A204.1 (cell line): Measurements from ENCODE around the gene MYRIP.

Source experiments
- FAIRE-seq: peaks from 2 replicates; lab custom pipeline; 2012; peaks lifted over from hg19 to GRCh38; lab: Jason Lieb, UNC

Gene MYRIP

GRCh38 chr3:39910135-39910534, 100.7 kb downstream of the MYRIP start:
- no peak for FAIRE-seq

GRCh38 chr3:39910826-39911464, 101.5 kb downstream of the MYRIP start:
- no peak for FAIRE-seq

- no peak for FAIRE-seq
These were observed 102.3 kb downstream of the MYRIP start for GRCh38 chr3:39911465-39912309.

GRCh38 chr3:39915027-39915426, 105.6 kb downstream of the MYRIP start:
- FAIRE-seq, result no peak

- no peak for FAIRE-seq
These were observed 107.8 kb downstream of the MYRIP start for GRCh38 chr3:39917065-39917773.

GRCh38 chr3:39919281-39919680, 109.9 kb downstream of the MYRIP start:
- FAIRE-seq, result no peak

- no peak for FAIRE-seq
These were observed 110.9 kb downstream of the MYRIP start for GRCh38 chr3:39920271-39920670.

- FAIRE-seq, result no peak
These were observed 118.1 kb downstream of the MYRIP start for GRCh38 chr3:39927479-39927878.

GRCh38 chr3:39933986-39934693, 124.7 kb downstream of the MYRIP start:
- FAIRE-seq, result no peak

- FAIRE-seq, result no peak
These were observed 125.3 kb downstream of the MYRIP start for GRCh38 chr3:39934696-39935095.

- no peak for FAIRE-seq
These were observed 125.9 kb downstream of the MYRIP start for GRCh38 chr3:39935261-39935660.

GRCh38 chr3:39936848-39937247, 127.4 kb downstream of the MYRIP start:
- FAIRE-seq, result no peak

GRCh38 chr3:39937315-39937714, 127.9 kb downstream of the MYRIP start:
- FAIRE-seq, result no peak

GRCh38 chr3:39937874-39938273, 128.5 kb downstream of the MYRIP start:
- no peak for FAIRE-seq

GRCh38 chr3:39941931-39942330, 132.5 kb downstream of the MYRIP start:
- no peak for FAIRE-seq

- FAIRE-seq, result no peak
These were observed 151.2 kb downstream of the MYRIP start for GRCh38 chr3:39960515-39961191.

GRCh38 chr3:39961230-39961629, 151.8 kb downstream of the MYRIP start:
- no peak for FAIRE-seq

- no peak for FAIRE-seq
These were observed 153.2 kb downstream of the MYRIP start for GRCh38 chr3:39962581-39962980.

GRCh38 chr3:39965461-39965860, 156.1 kb downstream of the MYRIP start:
- FAIRE-seq, result no peak

GRCh38 chr3:39965997-39966396, 156.6 kb downstream of the MYRIP start:
- no peak for FAIRE-seq

- FAIRE-seq, result no peak
These were observed 161.6 kb downstream of the MYRIP start for GRCh38 chr3:39970982-39971381.

- FAIRE-seq, result no peak
These were observed 162.2 kb downstream of the MYRIP start for GRCh38 chr3:39971559-39972031.
